GM19328 (cell line): Measurements from ENCODE around the gene SFT2D1.
"Not testable (repeated sequence)": the region's sequence is repeated elsewhere in the genome, so short reads cannot be mapped to it uniquely, and the experiment has no call there.

Experiments
- ATAC-seq: cut with Tn5 transposase; IDR thresholded peaks from one replicate; pipeline ENCODE4 v1.9.1; 2021; ENCODE audit warnings: mild to moderate bottlenecking, moderate library complexity; ENCODE audit not compliant: unreplicated experiment

The SFT2D1 gene

DNA sequence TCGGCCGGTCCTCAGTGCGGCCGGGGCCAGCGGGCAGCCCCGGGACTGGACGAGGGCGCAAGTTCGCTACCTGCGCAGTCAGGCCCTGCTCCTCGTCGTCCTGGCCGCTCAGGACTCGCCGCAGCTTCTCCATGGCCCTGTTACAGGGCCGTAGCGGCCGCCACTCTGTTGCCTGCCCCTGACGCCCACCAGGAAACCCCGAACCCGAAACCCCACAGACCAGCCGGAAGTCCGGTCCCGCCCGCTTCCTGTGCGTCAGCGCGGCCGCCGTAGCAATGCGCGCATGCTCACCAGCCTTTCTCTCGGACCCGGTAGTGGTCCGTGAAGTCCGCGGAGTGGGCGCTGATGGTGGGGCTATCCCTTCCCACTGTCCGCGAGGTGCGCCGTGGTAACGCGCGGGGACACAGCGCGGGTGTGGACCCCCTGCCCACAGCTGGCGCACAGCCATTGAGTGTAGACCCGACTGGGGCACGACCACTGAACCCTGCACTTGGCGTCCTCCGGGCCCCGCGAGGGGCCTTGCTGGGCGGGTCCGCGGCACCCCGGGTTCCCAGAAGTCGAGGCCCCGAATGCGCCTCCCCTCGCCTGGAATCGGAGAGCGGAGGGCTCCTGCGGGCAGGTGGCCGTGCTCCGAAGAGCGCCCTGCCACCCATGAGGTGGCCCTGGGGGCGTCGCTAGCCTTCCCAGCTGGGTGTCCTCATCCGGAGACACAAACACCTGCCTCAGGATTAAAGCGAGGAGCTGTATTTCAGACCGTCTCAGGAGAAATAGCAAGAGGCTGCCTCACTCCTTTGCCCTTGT lies at the start of gene SFT2D1:
Gene SFT2D1 (minus strand): TSS at position 197 of the 801 bp plus-strand sequence. CDS start 64 bp downstream, at position 133.
- ATAC-seq, result peak; percentile 89

DNA sequence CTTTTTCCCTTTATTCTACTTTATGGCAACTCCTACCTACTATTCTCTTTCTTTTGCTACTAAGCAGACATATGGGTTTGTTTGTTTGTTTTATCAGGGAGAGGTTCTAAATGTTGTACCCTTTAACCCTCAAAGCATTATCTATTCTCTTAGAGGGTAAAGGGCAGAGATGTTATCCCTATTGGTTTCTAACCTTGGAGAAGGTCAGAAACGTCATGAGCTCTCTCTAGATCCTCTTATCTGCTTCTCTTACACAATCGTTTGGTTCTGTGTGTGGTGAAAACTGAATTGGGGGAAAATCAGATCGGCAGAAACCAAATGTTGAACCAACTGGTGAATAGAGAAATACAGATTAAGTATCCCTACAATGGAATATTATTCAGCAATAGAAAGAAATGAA lies 46.8 kb upstream of the SFT2D1 start:
- ATAC-seq, result no peak

DNA sequence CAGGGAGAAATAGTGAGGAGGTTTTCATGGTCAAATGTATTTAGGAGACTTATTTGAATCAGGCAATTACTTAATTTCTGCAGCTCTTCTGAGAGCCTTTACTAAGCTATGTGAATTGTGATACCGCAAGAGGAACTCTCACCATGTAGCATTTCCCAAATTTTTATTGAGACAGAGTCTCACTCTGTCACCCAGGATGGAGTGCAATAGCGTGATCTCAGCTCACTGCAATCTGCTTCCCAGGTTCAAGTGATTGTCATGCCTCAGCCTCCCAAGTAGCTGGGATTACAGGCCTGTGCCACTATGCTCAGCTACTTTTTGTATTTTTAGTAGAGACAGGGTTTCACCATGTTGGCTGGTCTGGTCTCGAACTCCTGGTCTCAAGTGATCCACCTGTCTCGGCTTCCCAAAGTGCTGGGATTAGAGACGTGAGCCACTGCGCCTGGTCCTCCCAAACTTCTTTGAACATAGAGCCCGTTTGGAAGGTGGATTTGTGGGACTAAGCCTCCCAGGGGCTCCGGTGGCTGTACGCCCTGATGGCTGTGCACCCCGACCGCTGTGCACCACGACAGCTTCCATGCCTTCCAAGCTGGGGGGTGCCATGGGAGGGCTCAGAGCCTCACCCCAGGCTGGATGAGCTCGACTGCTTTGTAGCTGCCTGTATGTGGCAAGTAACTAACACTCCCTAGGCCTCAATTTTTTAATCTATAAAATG lies 46.1 kb upstream of the SFT2D1 start:
- ATAC-seq, result no peak

DNA sequence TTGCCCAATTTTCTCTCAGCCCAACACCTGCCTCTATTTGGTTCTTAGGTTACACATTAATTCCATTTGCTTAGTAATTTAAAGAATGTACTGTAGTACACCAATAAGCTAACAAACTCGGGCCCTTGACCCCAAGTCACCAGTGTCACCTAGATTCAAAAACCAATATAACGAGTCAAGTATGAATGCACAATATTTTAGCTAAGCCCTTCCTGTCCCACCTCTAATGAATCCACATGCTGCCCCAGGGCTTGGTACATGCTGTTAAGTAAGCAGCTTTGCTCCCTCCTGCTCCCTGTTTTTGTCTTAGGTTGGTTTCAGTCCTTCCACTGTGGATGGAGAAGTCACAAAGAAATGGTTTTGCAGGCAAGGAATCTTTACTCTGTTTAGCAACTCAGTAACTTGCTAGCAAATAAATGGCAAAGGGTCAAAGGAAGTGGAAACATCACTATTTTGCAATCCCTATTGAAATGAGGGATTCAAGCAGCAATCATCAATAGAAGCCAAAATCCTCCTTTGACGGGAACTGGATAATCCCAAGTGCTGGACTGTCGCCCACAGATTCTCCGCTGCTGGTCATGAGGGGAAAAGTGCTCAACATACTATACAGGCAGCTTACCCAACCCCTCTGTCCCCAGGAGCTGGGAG lies 45.4 kb upstream of the SFT2D1 start:
- no peak for ATAC-seq

DNA sequence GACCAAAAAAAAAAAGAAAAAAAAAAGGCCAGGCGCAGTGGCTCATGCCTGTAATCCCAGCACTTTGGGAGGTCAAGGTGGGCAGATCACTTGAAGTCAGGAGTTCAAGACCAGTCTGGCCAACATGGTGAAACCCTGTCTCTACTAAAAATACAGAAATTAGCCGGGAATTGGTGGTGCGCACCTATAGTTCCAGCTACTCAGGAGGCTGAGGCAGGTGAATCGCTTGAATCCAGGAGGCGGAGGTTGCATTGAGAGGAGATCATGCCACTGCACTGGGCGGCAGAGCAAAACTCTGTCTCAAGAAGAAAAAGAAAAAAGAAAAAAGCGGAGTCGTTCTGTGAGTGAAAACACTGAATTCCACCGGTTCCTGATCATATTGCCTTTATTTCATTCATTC lies 44.8 kb upstream of the SFT2D1 start:
- ATAC-seq, result not testable (repeated sequence)

DNA sequence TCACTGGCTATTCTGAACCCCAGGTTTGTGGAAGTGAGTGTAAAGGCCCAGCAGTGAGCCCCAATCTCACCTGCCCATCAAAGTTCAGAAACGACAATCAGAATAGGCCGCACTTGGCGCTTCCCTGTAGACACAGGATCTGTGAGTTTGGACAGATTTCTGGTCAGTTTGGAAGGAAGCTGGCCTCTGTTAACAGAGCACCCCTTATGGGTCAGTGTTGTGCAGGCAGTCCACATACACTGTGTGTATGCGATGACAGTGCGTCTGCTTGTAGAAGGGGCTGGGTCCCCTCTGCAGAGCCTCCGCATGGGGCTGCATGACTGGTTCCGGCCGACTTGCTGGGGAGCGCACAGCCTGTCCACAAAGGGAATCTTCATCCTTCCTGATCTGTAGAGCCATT lies 43.8 kb upstream of the SFT2D1 start:
- ATAC-seq, result no peak

DNA sequence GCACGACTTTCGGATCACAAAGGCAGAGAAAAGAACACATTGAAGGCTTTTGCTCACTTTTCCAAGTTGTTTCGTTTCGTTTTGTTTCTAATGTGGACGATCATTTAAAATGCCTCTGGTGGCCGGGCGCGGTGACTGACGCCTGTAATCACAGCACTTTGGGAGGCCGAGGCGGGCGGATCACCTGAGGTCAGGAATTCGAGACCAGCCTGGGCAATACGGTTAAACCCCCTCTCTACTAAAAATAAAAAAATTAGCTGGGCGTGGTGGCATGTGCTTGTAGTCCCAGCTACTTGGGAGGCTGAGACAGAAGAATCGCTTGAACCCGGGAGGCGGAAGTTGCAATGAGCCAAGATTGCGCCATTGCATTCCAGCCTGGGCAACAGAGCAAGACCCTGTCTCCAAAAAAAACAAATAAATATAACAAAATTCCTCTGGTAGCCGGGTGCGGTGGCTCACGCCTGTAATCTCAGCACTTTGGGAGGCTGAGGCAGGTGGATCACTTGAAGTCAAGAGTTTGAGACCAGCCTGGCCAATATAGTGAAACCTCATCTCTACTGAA lies 41.5 kb upstream of the SFT2D1 start:
- ATAC-seq, result not testable (repeated sequence)

DNA sequence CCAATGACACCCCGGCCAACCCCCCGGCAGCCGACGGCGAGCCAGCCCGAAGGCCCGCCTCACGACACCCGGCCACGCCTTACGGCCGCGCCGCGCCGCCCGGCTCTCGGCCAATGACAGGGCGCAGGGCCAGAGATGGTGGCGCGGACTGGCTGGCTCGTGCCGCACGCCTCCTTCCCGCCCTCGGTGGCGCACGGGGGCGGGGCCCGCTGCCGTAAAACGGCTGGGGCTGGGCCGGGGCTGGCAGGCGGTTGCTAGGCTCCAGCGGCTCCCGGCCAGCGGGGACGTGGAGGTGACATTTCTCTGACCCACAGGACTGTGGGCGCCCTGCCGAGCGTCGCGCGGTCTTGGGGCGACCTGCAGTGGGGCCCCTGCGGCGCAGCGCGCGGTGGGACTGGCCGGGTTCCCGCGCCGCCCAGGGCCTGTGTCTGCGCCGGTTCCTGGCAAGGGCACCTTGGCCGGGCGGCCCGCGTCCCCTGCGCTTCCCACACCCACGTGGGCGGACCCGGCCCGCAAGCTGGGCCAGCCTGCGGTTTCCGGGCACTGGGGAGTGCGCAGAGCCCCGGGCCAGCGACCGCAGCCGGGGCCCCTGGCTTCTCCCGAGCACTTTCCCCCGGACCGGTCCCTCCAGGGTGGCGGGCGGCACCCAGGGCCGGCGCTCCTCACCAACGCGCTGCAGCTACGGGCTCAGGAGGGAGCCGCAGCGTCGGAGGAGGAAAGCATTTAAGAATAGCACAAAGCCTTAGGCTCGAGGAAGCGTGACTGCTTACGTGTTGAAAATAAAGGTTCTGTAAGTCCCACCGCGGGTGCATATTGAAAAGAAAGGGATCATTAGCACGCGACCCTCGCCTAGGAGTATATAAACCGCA lies 40.8 kb upstream of the SFT2D1 start, which contains the start of gene MPC1:
Gene MPC1 (minus strand): TSS at position 8 of the 869 bp plus-strand sequence. CDS start 64 bp downstream, outside the sequence.
- ATAC-seq, result peak; percentile 91

DNA sequence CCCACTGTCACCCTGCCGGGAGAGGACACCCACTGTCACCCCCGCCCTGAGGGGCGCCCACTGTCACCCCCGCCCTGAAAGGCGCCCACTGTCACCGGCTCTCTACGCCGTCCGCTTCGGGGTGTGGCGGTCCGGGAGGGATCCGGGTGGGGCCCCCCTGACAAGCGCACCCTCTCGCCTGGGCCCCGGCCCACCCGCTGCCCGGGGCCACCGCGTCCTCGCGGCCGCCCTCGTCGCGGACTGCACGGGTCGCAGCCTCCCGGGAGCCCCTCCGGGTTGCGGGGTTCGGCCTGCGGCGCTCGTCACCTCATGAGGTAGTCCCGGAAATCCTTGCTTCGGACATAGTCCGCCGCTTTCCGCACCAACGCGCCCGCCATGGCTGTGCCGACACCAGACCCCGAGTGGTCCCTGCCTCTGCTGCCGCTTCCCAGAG lies 40.2 kb upstream of the SFT2D1 start:
- ATAC-seq, result peak; percentile 1

DNA sequence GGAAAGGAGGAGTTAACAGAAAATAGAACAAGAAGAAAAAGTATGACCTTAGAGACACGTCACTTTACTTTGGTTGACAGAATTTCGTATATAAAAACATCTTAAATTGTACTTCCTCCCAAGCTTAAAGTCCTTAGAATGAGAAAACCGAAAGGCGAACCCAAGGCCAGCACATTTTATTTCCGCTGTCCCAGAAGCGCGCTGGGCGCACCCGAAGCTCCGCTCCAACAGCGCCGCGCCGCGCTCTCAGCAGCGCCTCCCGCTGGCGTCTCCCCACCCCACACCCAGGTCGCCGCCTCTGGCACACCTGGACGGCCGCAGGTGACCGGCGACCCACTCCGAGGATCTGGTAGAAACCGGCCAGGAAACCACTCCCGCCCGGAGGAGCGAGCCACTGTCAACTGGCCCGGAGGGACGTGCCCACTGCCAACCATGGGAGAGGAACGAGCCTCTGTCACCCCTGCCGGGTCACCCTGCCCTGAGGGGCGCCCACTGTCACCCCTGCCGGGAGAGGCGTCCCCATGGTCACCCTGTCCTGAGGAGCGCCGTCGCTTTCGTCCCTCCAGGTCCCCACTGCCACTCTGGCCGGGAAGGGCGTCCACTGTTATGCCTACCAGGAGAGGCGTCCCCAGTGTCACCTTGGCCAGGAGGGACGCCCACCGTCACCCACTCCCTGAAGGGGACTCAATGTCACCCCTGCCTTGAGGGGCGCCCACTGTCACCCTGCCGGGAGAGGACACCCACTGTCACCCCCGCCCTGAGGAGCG lies 39.6 kb upstream of the SFT2D1 start:
- ATAC-seq, result peak; percentile 42

DNA sequence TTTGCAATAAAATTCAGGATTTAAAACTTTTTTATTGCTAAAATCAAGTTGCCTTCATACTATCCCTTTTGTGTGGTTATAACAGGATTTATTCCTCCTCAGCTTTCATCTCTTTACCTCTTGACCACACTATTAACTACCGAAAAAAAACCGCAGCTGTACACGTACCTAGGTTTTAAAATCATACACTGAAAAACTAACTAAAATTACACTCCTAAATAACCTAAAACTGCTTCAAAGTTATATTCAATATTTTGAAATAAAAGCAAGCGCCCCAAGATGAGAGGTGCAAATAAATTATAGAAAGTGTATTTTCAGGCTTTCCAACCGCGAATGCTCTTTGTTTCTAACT lies 39.0 kb upstream of the SFT2D1 start:
- ATAC-seq, result no peak

DNA sequence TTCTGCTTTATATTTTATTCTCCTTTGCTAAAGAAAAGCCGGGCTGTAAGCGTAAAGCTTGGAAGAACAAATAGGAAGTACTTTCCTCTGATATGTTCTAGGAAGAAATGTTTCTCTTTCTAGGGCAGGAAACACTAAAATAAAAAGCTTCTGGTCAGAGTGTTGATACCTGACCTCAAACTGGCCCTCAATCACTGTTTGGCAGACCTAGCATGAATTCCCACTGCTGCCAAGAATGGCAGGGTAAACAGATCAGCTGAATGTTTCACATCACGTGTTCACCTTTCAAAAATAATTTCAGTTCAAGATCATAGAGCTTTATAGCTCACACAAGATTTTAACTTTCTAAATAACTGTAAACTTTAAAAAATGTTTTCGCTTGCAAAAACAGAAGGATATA lies 37.5 kb upstream of the SFT2D1 start:
- no peak for ATAC-seq

DNA sequence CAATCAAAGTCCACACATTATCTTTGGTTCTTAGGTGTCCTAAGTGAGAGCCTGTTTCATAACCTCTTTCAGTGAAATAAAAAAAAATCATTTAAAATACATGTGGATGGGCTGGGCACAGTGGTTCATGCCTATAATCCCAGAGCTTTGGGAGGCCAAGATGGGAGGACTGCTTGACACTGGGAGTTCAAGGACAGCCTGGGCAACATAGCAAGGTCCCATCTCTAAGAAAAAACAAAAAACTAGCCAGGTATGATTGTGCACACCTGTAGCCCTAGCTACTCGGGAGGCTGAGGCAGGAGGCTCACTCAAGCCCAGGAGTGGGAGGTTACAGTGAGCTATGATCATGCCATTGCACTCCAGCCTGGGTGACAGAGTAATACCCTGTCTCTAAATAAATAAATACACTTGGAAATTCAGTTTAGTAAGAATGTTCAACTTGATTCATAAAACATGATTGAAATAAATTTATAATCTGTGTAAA lies 36.8 kb upstream of the SFT2D1 start:
- ATAC-seq, result no peak

DNA sequence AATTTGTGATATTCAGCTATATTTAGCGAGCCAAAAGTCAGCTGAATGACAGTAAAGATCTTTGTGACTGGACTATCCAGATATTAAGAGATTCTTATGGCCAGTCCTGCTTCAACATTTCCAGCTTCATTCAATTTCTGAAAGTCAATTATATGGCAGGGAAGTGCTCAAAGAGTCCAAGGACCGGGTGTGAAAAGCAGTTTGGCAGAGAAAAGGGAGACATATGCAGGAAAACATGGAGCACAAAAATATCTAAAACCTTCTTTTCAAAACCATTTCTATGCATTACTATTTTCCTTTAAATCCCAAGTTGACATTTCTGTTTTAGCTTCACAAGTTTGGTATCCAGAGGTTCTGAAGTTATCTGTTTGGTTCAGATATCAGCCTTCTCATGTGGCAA lies 35.4 kb upstream of the SFT2D1 start:
- no peak for ATAC-seq

DNA sequence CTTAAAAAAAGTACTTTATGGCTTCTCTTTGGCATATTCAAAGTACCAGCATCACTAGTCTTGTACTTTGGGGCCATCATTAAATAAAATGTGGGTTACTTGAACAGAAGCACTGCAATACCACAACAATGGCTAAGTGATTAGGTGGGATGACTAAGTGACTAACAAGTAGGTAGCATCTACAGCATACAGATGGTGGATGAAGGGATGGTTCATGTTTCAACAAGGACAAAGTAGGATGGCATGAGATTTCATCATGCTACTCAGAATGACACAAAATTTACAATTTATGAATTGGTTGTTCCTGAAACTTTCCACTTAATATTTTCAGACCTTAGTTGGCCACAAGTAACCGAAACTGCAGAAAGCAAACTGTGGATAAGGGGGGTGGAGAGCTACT lies 32.7 kb upstream of the SFT2D1 start:
- ATAC-seq, result no peak

DNA sequence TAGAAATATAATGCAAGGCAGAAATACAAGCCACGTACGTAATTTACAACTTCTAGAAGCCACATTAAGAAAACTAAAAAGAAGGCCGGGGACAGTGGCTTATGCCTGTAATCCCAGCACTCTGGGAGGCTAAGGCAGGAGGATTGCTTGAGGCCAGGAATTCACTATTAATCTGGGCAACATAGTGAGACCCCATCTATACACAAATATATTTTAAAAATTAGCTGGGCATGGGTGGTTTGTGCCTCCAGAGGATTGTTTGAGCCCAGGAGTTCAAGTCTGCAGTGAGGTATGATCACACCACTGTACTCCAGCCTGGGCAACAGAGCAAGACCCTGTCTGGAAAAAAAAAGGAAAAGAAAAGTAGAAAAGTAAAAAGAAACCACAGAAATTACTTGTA lies 28.1 kb upstream of the SFT2D1 start:
- no peak for ATAC-seq

DNA sequence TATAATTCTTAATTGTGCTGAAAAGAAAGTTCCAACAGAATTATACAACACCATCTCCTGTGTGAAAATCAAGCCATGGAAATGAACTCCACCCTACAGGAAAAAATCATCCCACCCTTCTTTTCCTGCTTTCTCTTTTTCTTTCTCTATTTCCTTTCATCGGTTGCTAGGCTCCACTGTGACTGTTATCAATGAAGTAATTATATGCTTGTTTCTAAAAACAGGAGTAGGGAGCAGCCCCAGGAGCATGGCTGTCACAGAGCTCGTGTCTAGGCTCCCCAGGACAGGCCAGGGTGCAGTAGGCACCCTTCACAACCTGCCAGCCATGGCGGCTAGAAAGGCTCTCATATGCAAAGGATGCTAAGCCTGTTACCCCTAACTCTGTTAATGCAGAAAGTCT lies 27.4 kb upstream of the SFT2D1 start:
- no peak for ATAC-seq

DNA sequence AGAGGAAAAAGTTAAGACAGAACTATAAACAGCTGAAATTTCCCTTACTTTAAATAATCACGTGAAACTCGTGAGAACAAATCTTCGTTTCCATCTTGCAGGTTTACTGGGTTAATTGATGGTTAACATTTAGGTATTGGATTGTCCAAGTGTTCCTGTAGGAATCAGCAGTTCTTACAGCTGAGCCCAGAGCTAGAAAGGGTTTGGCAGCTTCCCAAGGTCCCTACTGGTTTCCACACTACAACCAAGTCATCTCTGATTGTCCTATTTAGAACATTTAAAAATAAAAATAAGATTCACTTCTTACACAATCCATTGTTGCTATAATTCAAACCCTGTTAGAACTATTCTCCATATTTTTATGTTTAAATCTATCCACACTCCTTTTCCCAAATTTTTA lies 24.6 kb upstream of the SFT2D1 start:
- no peak for ATAC-seq

DNA sequence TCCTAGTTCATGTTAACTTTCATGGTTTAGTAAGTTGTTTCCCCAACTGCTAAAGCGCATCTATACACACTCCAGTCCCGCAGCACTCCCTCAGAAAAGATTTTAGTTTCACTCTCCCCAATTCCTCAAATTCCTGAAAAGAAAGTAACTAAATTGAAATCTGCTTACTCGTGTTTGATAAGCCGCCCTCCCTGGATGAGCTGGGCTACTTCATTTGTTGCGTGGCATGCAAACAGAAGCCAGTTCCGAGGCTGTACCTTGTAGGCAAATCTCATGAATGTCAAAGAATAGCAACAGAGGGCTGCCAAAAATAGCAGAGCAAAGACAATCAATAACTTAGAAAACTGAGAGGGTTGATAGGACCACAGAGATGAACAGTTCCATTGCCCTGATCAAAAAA lies 23.5 kb upstream of the SFT2D1 start:
- ATAC-seq, result no peak

DNA sequence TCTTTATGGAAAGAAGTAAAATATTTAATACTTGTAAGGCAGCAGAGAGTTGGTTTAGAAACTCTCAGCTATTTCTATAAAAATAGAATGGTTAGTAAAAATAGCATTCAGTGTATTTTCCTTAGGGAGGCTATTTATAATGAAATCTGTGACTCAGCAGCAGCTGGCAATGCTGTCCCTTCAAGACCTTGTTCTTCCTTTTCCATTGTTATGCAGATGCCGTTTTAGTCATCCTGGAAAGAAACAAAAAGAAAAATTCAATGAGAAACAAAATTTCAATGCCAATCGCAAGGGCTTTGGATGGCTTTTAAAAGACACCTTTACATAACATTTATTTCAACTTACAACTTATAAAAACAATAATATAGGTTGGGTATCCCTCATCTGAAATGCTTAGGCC lies 22.9 kb upstream of the SFT2D1 start:
- no peak for ATAC-seq
